Dedifferentiated amniotic fluid mesenchymal stem cell (primary cell): ENCODE results near the gene KNDC1.

Experiments
- DNase-seq: peaks from one replicate; pipeline ENCODE4 v3.0.0-alpha.2; 2016; ENCODE audit errors: extremely low spot score

KNDC1 gene

GRCh38 chr10:133205146-133205545, 45.1 kb downstream of the KNDC1 start:
- DNase-seq, result no peak

DNA sequence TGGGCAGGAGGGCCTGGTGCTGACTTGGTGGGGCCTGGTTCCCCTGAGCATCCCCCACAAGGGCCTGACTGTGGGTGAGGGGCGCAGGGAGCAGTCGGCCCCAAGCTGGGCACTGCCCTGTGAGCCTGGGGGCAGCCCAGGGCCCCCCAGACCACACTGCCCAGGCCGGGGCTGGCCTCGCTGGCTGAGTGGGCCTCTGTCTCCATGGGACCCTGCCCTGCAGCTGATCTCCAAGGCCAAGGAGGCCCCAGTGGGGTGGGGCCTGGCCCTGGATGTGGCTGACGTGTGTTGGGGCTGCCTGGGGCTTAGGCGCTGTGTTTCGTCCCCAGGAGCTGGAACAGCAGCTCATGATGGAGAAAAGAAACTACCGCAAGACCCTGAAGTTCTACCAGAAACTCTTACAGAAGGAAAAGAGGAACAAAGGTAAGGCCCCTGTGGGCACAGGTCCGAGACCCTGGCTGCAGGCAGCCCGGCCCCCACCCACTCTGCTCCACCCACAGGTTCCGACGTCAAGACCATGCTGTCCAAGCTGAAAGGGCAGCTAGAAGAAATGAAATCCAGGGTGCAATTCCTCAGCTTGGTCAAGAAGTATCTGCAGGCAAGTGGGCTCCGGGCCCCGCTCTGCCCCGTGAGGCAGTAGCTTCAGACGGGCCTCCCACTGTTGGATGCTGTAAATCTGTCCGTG, 46.5 kb downstream of the KNDC1 start:
- no peak for DNase-seq

GRCh38 chr10:133207041-133207600, 47.1 kb downstream of the KNDC1 start:
- no peak for DNase-seq

DNA sequence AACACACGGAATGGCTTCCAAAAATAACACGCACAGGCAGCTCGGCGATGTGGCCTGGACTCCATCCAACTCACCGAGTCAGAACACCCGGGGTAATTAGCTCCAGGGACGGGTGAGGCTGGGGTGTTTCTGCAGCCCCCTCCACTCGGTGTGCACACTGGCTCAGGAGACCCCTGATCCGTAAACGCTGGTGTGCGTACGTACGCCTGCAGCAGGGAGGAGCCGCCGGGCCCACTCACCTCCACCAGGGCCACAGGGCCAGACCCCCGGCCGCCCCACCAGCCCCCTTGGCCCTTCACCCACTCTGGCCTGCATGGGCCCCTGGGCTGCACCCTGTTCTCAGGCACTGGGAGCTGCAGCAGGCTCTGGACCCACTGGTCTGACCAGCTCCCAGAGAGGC, 47.6 kb downstream of the KNDC1 start:
- DNase-seq, result no peak

- no peak for DNase-seq
These were observed 48.4 kb downstream of the KNDC1 start for GRCh38 chr10:133208466-133208865.

DNA sequence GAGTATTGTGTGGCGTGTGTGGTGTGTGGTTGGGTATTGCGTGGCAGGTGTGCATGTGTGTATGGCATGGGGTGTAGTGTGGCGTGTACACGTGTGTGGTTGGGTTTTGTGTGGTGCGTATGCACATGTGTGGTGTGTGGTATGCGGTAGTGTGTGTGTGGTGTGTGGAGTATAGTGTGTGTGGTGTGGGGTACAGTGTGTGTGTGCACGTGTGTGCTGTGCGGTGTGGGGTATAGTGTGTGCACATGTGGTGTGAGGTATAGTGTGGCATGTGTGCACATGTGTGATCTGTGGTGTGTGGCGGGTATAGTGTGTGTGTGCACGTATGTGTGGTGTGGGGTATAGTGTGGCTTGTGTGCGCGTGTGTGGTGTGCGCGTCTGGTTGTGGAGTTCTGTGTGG, 49.1 kb downstream of the KNDC1 start:
- DNase-seq, result no peak

- no peak for DNase-seq
These were observed 49.6 kb downstream of the KNDC1 start for GRCh38 chr10:133209641-133210040.

- DNase-seq, result no peak
These were observed 50.5 kb downstream of the KNDC1 start for GRCh38 chr10:133210398-133211140.

DNA sequence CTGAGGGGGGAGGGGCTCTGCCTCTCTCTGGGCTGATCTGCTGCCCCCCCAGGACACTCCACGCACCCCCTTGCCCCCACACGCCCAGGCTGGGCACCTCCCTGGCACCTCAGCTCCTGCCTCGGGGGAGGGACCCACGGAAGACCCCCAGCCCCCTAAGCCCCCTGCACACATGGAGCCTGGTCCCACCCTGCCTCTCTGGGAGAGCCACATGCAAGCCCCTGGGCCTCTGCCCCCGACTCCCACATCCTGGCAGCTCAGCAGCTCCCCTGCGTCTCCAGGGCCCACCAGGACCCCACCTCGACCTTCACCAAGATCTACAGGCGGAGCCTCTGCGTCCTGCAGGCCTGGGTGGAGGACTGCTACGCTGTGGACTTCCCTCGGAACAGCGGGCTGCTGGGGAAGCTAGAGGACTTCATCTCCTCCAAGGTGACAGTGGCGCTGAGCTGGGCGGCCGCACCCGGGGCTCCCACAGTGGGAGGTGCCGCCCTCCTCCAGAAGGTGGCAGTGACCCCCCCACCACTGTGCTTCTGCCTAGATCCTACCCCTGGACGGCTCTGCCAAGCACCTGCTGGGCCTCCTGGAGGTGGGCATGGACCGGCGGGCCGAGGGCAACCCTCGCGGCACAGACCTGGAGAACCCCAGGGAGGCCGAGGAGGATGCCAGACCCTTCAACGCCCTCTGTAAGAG, 51.3 kb downstream of the KNDC1 start:
- no peak for DNase-seq

DNA sequence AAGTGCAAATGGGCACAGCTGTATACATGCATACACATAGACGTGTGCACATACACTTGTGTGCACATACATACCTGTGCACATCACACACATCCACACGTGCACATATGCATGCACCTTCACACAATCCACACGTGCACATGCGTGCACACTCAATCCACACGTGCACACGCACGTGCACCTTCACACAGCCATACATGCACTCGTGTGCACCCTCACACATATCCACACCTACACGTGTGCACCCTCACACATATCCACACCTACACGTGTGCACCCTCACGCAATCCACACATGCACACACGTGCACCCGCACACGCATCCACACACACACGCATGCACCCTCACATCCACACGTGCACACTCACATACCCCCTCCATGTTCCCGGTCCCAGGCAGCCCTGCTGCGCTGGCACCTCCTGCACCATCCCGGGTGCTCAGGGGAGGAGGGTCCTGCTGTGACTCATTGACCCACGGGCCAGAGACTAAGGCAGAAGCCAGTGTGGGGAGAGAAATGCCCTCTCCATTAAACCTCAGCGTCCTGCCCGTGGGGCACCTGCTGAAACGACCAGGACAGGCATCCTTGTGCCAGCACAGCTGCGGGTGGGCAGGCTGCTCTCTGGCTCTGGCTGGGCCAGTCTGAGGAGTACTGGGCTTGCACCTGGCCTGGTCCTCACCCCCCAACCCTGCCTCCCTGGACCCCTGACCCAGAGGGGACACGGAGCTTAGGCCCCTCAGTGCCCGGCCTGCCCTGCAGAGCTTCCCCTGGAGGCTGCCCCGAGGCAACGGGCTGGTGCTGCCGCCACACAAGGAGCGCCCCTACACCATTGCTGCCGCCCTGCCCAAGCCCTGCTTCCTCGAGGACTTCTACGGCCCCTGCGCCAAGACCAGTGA, 52.2 kb downstream of the KNDC1 start:
- no peak for DNase-seq

DNA sequence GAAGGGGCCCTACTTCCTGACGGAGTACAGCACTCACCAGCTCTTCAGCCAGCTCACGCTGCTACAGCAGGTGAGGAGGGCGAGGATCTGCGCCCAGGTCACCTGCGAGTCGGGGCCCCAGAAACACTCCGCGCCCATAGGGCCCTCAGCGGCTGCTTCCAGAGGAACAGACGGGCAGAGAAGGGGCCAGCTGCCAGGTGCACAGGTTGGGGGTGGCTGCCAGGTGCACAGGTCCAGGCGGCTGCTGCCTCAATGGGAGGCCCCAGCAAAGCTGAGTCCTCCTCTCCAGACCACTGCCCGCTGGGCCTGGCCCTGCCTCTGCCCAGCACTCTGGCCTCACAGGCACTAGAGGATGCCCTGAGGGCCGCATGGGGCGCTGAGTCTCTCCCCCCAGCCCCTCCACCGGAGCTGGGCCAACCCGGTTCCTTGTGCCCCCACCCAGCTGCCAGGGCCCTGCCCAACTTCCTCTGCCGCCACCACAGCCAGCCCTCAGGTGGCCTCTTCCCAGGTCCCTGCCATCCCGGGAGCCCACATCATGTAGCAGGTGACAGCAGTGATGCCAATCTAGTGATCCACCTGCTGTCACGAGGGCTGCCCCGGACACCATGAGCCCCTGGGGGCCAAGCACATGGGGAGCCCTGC, 53.0 kb downstream of the KNDC1 start:
- no peak for DNase-seq

GRCh38 chr10:133213641-133214467, 53.8 kb downstream of the KNDC1 start:
- no peak for DNase-seq

DNA sequence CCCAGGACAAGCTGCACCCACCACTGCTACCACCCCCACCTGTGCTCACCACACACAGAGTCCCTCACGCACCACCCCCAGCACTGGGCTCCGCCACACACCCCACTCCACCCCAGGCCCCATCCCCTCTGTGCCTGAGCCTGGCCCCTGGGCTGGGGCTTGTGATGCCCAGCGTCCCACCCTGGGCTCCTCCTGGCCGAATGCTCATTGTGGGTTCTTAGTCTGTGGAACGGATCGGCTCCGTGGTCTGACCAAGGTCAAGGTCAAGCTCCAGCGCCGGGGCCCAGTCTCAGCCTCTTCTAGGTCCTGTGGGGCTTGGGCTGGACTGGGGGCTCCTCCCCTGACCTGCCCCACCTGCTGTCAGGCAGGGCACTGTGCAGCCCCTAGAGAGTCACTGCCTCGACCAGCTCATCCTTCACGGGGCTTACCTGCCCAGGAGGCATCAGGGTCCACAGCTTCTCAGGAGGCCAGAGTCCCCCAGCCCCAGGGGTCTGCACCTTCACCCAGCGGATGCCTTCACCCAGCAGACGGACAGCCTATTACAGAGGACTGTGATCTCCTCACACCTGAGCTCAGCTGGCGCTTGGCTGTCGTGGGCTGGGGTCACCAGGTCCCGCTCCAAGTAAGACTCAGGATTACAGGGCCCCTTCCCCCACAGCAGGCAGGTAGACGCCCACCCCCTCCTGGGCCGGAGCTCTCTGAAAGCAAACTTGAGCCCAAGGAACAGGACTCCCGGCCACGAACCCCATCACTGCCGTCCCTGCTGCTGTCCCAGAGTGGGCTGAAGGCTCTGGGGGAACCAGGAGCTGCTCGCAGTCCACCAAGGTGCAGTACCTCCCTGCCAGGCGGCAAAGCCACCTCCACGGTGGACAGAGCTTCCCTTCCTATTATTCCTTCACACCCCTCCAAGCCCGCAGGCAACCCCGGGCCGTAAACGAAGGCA, 54.7 kb downstream of the KNDC1 start:
- no peak for DNase-seq

DNA sequence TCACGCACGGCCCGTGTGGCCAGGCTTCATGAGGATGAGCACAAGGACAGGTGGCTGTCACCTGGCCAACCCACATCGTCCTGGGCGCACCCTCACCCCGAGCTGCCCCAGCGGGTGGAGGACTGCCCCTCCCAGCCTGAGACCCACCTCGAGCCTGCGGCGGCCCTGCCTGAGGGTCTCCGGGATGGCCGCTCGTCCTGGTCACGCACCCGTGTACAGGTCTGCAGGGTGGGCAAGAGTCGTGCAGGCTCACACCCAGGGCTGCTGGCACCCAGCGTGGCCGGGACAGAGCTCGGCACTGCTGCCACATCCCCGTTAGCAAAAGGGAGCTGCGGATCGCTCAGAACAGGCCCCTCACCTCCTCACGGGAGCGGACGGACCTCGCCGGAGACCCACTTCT, 55.6 kb downstream of the KNDC1 start:
- no peak for DNase-seq

GRCh38 chr10:133216776-133217175, 56.8 kb downstream of the KNDC1 start:
- no peak for DNase-seq

DNA sequence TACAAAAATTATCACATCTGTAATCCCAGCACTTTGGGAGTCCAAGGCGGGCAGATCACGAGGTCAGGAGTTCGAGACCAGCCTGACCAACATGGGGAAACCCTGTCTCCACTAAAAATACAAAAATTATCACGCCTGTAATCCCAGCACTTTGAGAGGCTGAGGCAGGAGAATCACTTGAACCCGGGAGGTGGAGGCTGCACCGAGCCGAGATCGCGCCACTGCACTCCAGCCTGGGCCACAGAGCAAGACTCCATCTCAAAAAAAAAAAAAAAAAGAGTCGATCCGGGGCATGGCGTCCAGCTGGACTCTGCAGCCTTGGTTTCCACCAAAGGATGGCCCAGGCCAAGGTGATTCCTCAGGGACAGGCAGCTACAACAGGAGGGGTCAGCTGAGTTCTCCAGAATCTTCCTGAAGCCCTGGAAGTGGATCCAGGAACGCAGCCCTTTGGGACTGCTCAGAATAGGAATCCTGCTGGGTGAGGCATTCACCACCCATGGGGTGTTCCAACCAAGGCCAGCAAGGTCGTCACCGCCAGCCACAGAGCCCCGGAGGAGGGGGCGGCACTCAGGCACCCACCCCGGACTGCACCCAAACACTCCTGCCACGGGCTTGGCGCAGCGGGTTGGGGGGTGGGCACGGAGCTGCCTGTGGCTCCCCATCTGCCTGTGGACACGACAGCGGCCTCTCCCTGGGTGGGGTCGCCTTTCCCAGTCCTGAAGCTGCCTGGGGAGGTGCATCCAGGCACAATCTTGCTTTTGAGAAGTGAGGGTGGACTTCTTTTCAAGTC, 58.0 kb downstream of the KNDC1 start:
- DNase-seq, result no peak

DNA sequence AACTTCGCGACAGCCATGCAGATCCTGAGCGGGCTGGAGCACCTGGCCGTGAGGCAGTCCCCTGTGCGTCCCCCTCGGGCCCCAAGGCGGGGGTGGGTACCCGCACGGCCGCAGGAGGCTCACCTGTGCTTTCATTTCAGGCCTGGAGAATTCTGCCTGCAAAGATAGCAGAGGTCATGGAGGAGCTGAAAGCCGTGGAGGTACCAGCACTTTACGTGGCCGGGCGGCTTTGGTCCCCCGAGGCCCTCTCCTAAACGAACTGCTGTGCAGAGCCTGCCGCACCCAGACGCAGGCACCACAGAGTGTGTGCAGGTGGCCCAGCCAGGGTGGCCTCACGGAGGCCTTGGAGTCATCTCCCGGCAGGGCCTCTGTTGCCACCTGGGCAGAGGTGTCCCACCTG, 58.9 kb downstream of the KNDC1 start:
- DNase-seq, result no peak

- no peak for DNase-seq
These were observed 59.8 kb downstream of the KNDC1 start for GRCh38 chr10:133219782-133220181.
